ENCODE measurements around the gene RPS16.

Gene RPS16

DNA sequence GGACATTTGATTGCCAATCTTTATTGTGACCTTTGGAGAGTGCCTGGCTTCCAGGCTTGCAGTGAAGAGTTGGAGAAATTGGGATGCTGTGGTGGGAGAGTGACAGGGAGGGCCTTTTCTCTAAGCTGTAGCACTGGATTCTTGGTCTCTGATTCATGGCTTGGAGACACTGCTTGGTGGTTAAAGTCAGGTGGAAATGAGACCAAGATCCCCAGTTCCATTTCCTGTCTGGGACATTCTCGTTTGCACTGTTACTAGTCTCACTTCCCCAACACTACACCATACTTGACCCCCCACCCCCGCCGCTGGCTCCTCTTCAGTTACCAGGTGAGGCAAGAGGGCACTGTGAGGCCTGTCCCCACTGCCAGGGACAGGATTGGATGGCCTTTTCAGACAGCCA, 12.5 kb upstream of the RPS16 start:
- Histone ChIP-seq H3K9me3 (ENCODE audit: control insufficient read depth, insufficient read depth, low read depth, low read length) (no peaks in the 10 kb centered on the region; the same call in 1 of the 2 replicates), H3K27ac (ENCODE audit: extremely low read depth, low read depth, low read length) (peak overlapping the region; percentile 4; the same call in 1 of the 2 replicates), H3K4me3 (ENCODE audit: low read depth, low read length) (no peak overlapping the region), H3K4me1 (ENCODE audit: control insufficient read depth, insufficient read depth, low read length) (peaks cover 23% of the 10 kb centered on the region), H3K36me3 (ENCODE audit: control insufficient read depth in 2 of 2, insufficient read depth in 1 of 2, low read length in 2 of 2) (peaks cover 58 to 84% of the 10 kb centered on the region in 2 experiments)
- TF ChIP-seq ZNF169 (tag by site-specific recombination; IDR thresholded peaks at IDR 0.05) (no peak), ZNF398 (tag by site-specific recombination; IDR thresholded peaks at IDR 0.05) (no peak), KLF7 (tag by site-specific recombination; IDR thresholded peaks at IDR 0.05; ENCODE audit: borderline replicate concordance) (no peak), ZSCAN18 (tag by site-specific recombination; IDR thresholded peaks at IDR 0.05) (no peak), ZSCAN5A (tag by site-specific recombination; IDR thresholded peaks at IDR 0.05) (no peak), GLI2 (tag by site-specific recombination; IDR thresholded peaks at IDR 0.05; ENCODE audit: borderline replicate concordance, low read depth) (no peak), ZNF350 (tag by site-specific recombination; IDR thresholded peaks at IDR 0.05) (no peak), ZNF596 (tag by site-specific recombination; IDR thresholded peaks at IDR 0.05) (no peak), PRDM1 (tag by site-specific recombination; IDR thresholded peaks at IDR 0.05) (peak; percentile 88)
- CTCF ChIA-PET: interaction anchor here (0.6 to 3.1 kb wide), 7 partner anchors 8 to 225 kb away, joined by 3 to 12 read pairs (median 3); partner anchors contain the start of genes EID2B and PLEKHG2
- POLR2A ChIA-PET: interaction anchor here (8.1 kb wide), 1 partner anchor 13 kb away, joined by 199 read pairs; the partner anchor contains the start of gene RPS16

- Histone ChIP-seq H3K9me3 (ENCODE audit: control insufficient read depth, insufficient read depth, low read depth, low read length) (no peaks in the 10 kb centered on the region; the same call in 1 of the 2 replicates), H3K4me1 (ENCODE audit: control insufficient read depth, insufficient read depth, low read length) (peaks cover 23% of the 10 kb centered on the region), H3K27ac (ENCODE audit: extremely low read depth, low read depth, low read length) (peak overlapping the region; percentile 98), H3K4me3 (ENCODE audit: low read depth, low read length) (peak overlapping the region; percentile 57), H3K36me3 (ENCODE audit: control insufficient read depth in 2 of 2, insufficient read depth in 1 of 2, low read length in 2 of 2) (peaks cover 40 to 66% of the 10 kb centered on the region in 2 experiments)
- CTCF ChIA-PET: interaction anchor here (0.6 to 3.5 kb wide), 7 partner anchors 24 to 461 kb away, joined by 3 to 12 read pairs (median 8); partner anchors contain the start of gene EID2B
- TF ChIP-seq, protein P1, sequence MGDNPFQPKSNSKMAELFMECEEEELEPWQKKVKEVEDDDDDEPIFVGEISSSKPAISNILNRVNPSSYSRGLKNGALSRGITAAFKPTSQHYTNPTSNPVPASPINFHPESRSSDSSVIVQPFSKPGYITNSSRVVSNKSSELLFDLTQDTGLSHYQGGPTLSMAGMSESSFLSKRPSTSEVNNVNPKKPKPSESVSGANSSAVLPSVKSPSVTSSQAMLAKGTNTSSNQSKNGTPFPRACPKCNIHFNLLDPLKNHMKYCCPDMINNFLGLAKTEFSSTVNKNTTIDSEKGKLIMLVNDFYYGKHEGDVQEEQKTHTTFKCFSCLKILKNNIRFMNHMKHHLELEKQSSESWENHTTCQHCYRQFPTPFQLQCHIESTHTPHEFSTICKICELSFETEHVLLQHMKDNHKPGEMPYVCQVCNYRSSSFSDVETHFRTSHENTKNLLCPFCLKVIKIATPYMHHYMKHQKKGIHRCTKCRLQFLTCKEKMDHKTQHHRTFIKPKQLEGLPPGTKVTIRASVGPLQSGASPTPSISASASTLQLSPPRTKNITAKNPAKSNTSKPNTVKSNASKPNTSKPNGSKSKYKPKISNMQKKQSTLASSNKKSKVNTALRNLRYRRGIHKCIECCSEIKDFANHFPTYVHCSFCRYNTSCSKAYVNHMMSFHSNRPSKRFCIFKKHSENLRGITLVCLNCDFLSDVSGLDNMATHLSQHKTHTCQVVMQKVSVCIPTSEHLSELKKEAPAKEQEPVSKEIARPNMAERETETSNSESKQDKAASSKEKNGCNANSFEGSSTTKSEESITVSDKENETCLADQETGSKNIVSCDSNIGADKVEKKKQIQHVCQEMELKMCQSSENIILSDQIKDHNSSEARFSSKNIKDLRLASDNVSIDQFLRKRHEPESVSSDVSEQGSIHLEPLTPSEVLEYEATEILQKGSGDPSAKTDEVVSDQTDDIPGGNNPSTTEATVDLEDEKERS (tag by site-specific recombination; IDR thresholded peaks at IDR 0.05): peak; percentile 87
- TF ChIP-seq ZNF133 (tag by site-specific recombination; IDR thresholded peaks at IDR 0.05): no peak
- no peak for TF ChIP-seq ZNF488 (tag by site-specific recombination; IDR thresholded peaks at IDR 0.05)
- peak; percentile 31; the same call in 1 of the 2 replicates for TF ChIP-seq SCRT1 (tag by site-specific recombination; IDR thresholded peaks at IDR 0.05; ENCODE audit: borderline replicate concordance)
- TF ChIP-seq FEZF1 (tag by site-specific recombination; IDR thresholded peaks at IDR 0.05): no peak
- 0 out of 2 replicates have a peak, but pooled peaks have one; percentile 59 for TF ChIP-seq ZNF10 (tag by site-specific recombination; IDR thresholded peaks at IDR 0.05)
- 0 out of 2 replicates have a peak, but pooled peaks have one; percentile 20 for TF ChIP-seq WT1 (tag by site-specific recombination; IDR thresholded peaks at IDR 0.05)
- POLR2A ChIA-PET: interaction anchor here (0.6 to 8.1 kb wide), 6 partner anchors 11 to 387 kb away, joined by 3 to 199 read pairs (median 10); partner anchors contain the start of genes DYRK1B, EID2B and RPS16
These were observed 10.8 kb upstream of the RPS16 start for GRCh38 chr19:39446365-39447084.
